PFSK-1 (cell line): ENCODE data around the gene MRPL21.

Experiments
- FOXP2 ChIP-seq: optimal IDR thresholded peaks from 2 replicates; pipeline ENCODE3; 2011; ENCODE audit warnings: borderline replicate concordance, control low read depth, inconsistent platforms; ENCODE audit not compliant: insufficient read depth; ENCODE audit errors: extremely low read length, extremely low read depth
- POLR2AphosphoS5 ChIP-seq: IDR thresholded peaks from 2 replicates; pipeline ENCODE4 v1.6.1; 2012; ENCODE audit warnings: low read depth, mild to moderate bottlenecking, control low read depth, low read length, moderate library complexity
- REST ChIP-seq, 2 experiments: IDR thresholded peaks; 2 replicates each; pipeline versions ENCODE4 v1.6.1 to v1.8.0; 2011 to 2012; ENCODE audit warnings: low read depth in 2 of 2, low read length in 2 of 2, control low read depth in 1 of 2, inconsistent platforms in 1 of 2, mild to moderate bottlenecking in 1 of 2, moderate library complexity in 1 of 2; ENCODE audit not compliant: insufficient read depth in 1 of 2
- SIN3A ChIP-seq: IDR thresholded peaks from 2 replicates; pipeline ENCODE4 v1.6.1; 2012; ENCODE audit warnings: mild to moderate bottlenecking, low read length, moderate library complexity, borderline replicate concordance; ENCODE audit not compliant: insufficient read depth
- TAF1 ChIP-seq: IDR thresholded peaks from 2 replicates; pipeline ENCODE4 v1.6.1; 2012; ENCODE audit warnings: low read length, control low read depth, borderline replicate concordance; ENCODE audit not compliant: insufficient read depth

Gene MRPL21

GRCh38 chr11:68928136-68928880 is 24.7 kb upstream of the MRPL21 start:
- TF ChIP-seq REST (IDR thresholded peaks at IDR 0.05; ENCODE audit: insufficient read depth in 1 of 2, low read depth in 2 of 2, low read length in 2 of 2) (no peak), TAF1 (no peak), POLR2AphosphoS5 (no peak), FOXP2 (no peak), SIN3A (no peak)

- TF ChIP-seq POLR2AphosphoS5 = no peak
- TF ChIP-seq REST (IDR thresholded peaks at IDR 0.05; ENCODE audit: insufficient read depth in 1 of 2, low read depth in 2 of 2, low read length in 2 of 2) = no peak
- TF ChIP-seq FOXP2 = no peak
- no peak for TF ChIP-seq SIN3A
- TF ChIP-seq TAF1 = no peak
These were observed 23.9 kb upstream of the MRPL21 start for GRCh38 chr11:68927280-68928135.

GRCh38 chr11:68925611-68926010 is 22.0 kb upstream of the MRPL21 start:
- TF ChIP-seq TAF1 = no peak
- no peak for TF ChIP-seq POLR2AphosphoS5
- no peak for TF ChIP-seq FOXP2
- TF ChIP-seq REST (IDR thresholded peaks at IDR 0.05; ENCODE audit: insufficient read depth in 1 of 2, low read depth in 2 of 2, low read length in 2 of 2) = no peak

GRCh38 chr11:68924073-68924925 is 20.7 kb upstream of the MRPL21 start:
- TF ChIP-seq SIN3A = no peak
- no peak for TF ChIP-seq TAF1
- TF ChIP-seq POLR2AphosphoS5 = no peak
- TF ChIP-seq REST (IDR thresholded peaks at IDR 0.05; ENCODE audit: insufficient read depth in 1 of 2, low read depth in 2 of 2, low read length in 2 of 2) = no peak
- no peak for TF ChIP-seq FOXP2
